Measurements from ENCODE around the gene FADD. TPM values are rescaled to one million over a fixed set of nuclear protein-coding genes. Genes with fewer than 3 reads are reported as not detected.
"Not testable (repeated sequence)": the region's sequence is repeated elsewhere in the genome, so short reads cannot be mapped to it uniquely, and the experiment has no call there.

The FADD gene
- total RNA-seq, 4 donors from 2014 or later, result 20.9 to 26.5 (median 23.5) TPM

DNA sequence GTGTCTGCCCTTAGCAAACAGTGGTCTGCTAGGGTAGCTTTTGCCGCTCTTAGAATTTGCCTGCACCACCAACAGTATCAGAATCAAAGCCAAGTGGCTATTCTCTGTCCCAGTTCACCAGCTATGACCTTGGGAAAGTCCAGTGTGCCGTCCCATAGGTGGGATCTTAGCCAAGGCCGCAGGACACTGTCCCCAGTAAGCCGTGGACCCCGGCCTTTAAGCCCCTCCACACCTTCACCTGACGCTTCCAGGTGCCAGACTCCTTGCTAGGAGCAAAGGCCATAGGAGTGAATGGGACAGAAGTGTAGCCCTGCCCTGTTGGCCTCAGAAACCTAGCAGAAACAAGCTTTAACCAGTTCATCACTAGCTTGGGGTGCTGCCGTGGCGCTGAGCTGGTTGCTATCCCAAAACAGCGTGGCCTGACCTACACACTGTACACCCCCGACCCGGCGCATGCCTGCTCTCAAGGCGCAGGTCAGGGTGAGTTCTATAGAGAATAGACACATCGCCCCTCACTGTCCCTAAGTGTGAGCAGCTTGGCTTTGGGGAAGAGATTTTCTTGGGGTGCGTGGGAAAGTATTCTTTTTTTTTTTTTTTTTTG, 4.5 kb downstream of the FADD start:
- H3K27me3 ChIP-seq, result no peaks in the 10 kb centered on the region

GRCh38 chr11:70209391-70209912, 6.4 kb downstream of the FADD start:
- Histone ChIP-seq H3K4me1 (peaks cover 8 to 44% (median 16%) of the 10 kb centered on the region in 3 donors), H3K9me3 (no peaks in the 10 kb centered on the region), H3K4me3 (no peak overlapping the region), H3K27ac (no peak overlapping the region), H3K27me3 (no peaks in the 10 kb centered on the region), H3K36me3 (peaks cover 0 to 52% (median 15%) of the 10 kb centered on the region in 3 donors)
- intact Hi-C loops (cut with DNase I), result no loop called here
- no peak for DNase-seq
- TF ChIP-seq CTCF (IDR thresholded peaks at IDR 0.05) (no peak), POLR2A (IDR thresholded peaks at IDR 0.05) (no peak)
- 79 to 82% methylated on average over 4 to 6 of the region's 6 CpGs for WGBS, 2 donors

More for the DNA sequence above, 4.5 kb downstream of the FADD start:
- Histone ChIP-seq H3K4me1 (peaks cover 10 to 54% (median 22%) of the 10 kb centered on the region in 3 donors), H3K9me3 (no peaks in the 10 kb centered on the region), H3K36me3 (peaks cover 0 to 52% (median 15%) of the 10 kb centered on the region in 3 donors), H3K27ac (no peak overlapping the region), H3K4me3 (no peak overlapping the region)
- no peak for TF ChIP-seq CTCF (IDR thresholded peaks at IDR 0.05)
- TF ChIP-seq POLR2A (IDR thresholded peaks at IDR 0.05), result no peak
- 79 to 82% methylated on average over 10 to 13 of the region's 15 CpGs for WGBS, 2 donors
- intact Hi-C loops (cut with DNase I), result no loop called here
- no peak for DNase-seq

- H3K4me3 ChIP-seq, result no peak overlapping the region
- 60 to 71% methylated on average over 8 of the region's 8 CpGs for WGBS, 2 donors
- no peak for DNase-seq
- peaks cover 0 to 49% (median 15%) of the 10 kb centered on the region in 3 donors for H3K36me3 ChIP-seq
- no peak for TF ChIP-seq CTCF (IDR thresholded peaks at IDR 0.05)
- TF ChIP-seq POLR2A (IDR thresholded peaks at IDR 0.05), result no peak
- no peaks in the 10 kb centered on the region for H3K9me3 ChIP-seq
- intact Hi-C loops (cut with DNase I), result no loop called here
- H3K4me1 ChIP-seq, result peaks cover 2 to 38% (median 9%) of the 10 kb centered on the region in 3 donors
- no peaks in the 10 kb centered on the region for H3K27me3 ChIP-seq
- H3K27ac ChIP-seq, result no peak overlapping the region
These were observed 7.0 kb downstream of the FADD start for GRCh38 chr11:70210051-70210501.

DNA sequence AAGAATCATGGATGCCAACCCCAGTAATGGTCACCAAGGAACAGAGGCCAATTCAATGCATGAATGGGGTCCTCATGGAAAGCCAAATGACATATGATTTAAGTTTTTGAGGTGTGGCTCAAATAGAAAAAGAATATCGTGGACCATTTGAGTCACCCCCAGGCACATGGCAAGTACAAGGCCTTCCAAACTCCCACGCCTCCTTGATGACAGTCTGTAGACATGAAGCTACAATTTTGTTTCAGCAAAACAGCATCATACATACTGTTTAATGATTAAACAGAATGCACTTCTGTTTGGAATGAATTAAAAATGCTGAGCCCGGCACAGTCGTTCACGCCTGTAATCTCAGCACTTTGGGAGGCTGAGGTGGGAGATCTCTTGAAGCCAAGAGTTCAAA, 7.4 kb downstream of the FADD start:
- TF ChIP-seq CTCF (IDR thresholded peaks at IDR 0.05), result no peak
- TF ChIP-seq POLR2A (IDR thresholded peaks at IDR 0.05), result no peak
- DNase-seq, result no peak
- H3K36me3 ChIP-seq, result peaks cover 0 to 44% (median 15%) of the 10 kb centered on the region in 3 donors
- peaks cover 0 to 33% (median 7%) of the 10 kb centered on the region in 3 donors for H3K4me1 ChIP-seq
- WGBS, 2 donors, result 73 to 81% methylated on average over 5 of the region's 5 CpGs
- H3K4me3 ChIP-seq, result no peak overlapping the region
- no peaks in the 10 kb centered on the region for H3K27me3 ChIP-seq
- H3K27ac ChIP-seq, result no peak overlapping the region
- intact Hi-C loops (cut with DNase I), result no loop called here
- H3K9me3 ChIP-seq, result no peaks in the 10 kb centered on the region

DNA sequence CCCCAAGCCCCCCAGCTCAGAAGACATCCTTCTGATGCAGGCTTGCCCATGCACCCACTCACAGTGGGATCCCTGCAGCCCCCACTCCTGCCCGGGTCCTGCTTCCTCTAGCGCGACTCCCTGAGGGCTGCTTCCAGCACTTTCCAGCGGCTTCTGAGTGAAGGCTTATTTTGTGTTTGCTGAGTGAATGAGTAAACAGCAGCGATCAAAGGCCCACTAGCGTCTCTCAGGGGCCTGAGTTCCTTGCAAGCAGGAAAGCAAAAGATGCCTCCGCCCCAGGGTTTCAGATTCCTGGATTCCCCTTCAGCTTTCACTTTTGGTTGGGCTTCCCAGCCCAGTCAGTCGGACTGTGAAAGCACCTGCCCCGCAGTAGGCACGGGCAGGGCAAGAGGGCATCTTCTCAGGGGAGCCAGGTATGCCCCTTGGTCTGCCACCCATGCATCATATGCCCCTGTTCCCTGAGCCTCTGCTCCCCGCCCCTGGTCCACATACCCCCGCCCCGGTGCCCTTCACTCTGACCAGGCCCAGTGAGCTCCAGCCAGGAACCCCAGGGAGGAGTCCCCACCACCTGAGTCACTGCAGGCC, 9.2 kb downstream of the FADD start:
- Histone ChIP-seq H3K4me3 (peak overlapping the region in 2 of 4 donors; percentile 22 to 54), H3K4me1 (peaks cover 0 to 17% (median 6%) of the 10 kb centered on the region in 3 donors), H3K36me3 (peaks cover 0 to 26% (median 5%) of the 10 kb centered on the region in 3 donors), H3K27ac (no peak overlapping the region), H3K9me3 (no peaks in the 10 kb centered on the region), H3K27me3 (no peaks in the 10 kb centered on the region)
- 28 to 33% methylated on average over 6 to 7 of the region's 13 CpGs for WGBS, 2 donors
- DNase-seq, result no peak
- TF ChIP-seq POLR2A (IDR thresholded peaks at IDR 0.05) (no peak), CTCF (IDR thresholded peaks at IDR 0.05) (no peak)
- intact Hi-C loops (cut with DNase I), result no loop called here

GRCh38 chr11:70217388-70217787, 14.3 kb downstream of the FADD start:
- intact Hi-C loops (cut with DNase I); H3K36me3 ChIP-seq: not testable (repeated sequence)

DNA sequence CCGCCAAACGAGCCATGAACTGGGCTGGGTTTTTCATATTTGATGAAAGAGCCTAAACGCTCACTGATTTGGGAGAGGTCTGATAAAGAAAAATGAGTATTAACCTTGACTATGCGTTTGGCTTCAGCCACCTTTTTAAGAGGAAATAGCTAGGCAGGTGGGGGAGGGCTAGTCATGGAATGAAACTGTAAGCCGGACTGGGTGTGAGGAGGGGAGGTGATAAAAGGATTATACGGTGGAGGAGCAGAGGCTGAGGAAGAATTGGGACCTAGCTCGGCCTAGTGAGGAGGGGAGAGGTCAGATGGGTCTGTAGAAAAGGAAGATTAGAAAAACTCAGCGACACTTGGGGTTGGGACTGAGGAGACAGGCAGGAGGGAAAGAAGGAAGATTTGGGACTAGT, 15.0 kb downstream of the FADD start:
- H3K4me3 ChIP-seq; H3K4me1 ChIP-seq; intact Hi-C loops (cut with DNase I); H3K27ac ChIP-seq; H3K9me3 ChIP-seq; DNase-seq; H3K36me3 ChIP-seq: not testable (repeated sequence)
- 67 to 70% methylated on average over 8 of the region's 8 CpGs for WGBS, 2 donors
- peaks cover 0 to 10% (median 0%) of the 10 kb centered on the region in 4 donors for H3K27me3 ChIP-seq

More at GRCh38 chr11:70217388-70217787, 14.3 kb downstream of the FADD start:
- H3K4me3 ChIP-seq, H3K27ac ChIP-seq, H3K9me3 ChIP-seq, H3K4me1 ChIP-seq, DNase-seq: not testable (repeated sequence)
- 79 to 84% methylated on average over 5 of the region's 5 CpGs for WGBS, 2 donors
- peaks cover 0 to 10% (median 0%) of the 10 kb centered on the region in 4 donors for H3K27me3 ChIP-seq

All from esophagus squamous epithelium (tissue), 5 donors.